ENCODE results near the gene MICAL3.

MICAL3 gene

GRCh38 chr22:17828502-17829080 lies 195.8 kb downstream of the MICAL3 start:
- no peak for DNase-seq

- no peak for DNase-seq
Measured at GRCh38 chr22:17827466-17827865, 196.9 kb downstream of the MICAL3 start.

GRCh38 chr22:17825876-17826550 lies 198.3 kb downstream of the MICAL3 start:
- no peak for DNase-seq

- no peak for DNase-seq
Measured at GRCh38 chr22:17824457-17824856, 199.9 kb downstream of the MICAL3 start.

- DNase-seq: no peak
Measured at GRCh38 chr22:17823964-17824363, 200.4 kb downstream of the MICAL3 start.

- DNase-seq: no peak
Measured at GRCh38 chr22:17823226-17823625, 201.1 kb downstream of the MICAL3 start.

GRCh38 chr22:17822087-17822486 lies 202.3 kb downstream of the MICAL3 start:
- DNase-seq: no peak

- no peak for DNase-seq
Measured at GRCh38 chr22:17820879-17821439, 203.4 kb downstream of the MICAL3 start.

GRCh38 chr22:17818649-17819048 lies 205.7 kb downstream of the MICAL3 start:
- DNase-seq: no peak

- DNase-seq: no peak
Measured at GRCh38 chr22:17818180-17818579, 206.2 kb downstream of the MICAL3 start.

- no peak for DNase-seq
Measured at GRCh38 chr22:17817511-17818065, 206.8 kb downstream of the MICAL3 start.

- DNase-seq: no peak
Measured at GRCh38 chr22:17817079-17817478, 207.3 kb downstream of the MICAL3 start.

GRCh38 chr22:17816649-17817048 lies 207.7 kb downstream of the MICAL3 start:
- DNase-seq: no peak

GRCh38 chr22:17815703-17816254 lies 208.6 kb downstream of the MICAL3 start:
- DNase-seq: no peak

GRCh38 chr22:17814830-17815229 lies 209.5 kb downstream of the MICAL3 start:
- DNase-seq: no peak

- no peak for DNase-seq
Measured at GRCh38 chr22:17814084-17814483, 210.3 kb downstream of the MICAL3 start.

GRCh38 chr22:17811119-17811518 lies 213.2 kb downstream of the MICAL3 start:
- no peak for DNase-seq

- no peak for DNase-seq
Measured at GRCh38 chr22:17810570-17811116, 213.7 kb downstream of the MICAL3 start.

GRCh38 chr22:17808693-17809403 lies 215.5 kb downstream of the MICAL3 start:
- no peak for DNase-seq

- no peak for DNase-seq
Measured at GRCh38 chr22:17807578-17808410, 216.6 kb downstream of the MICAL3 start.

- DNase-seq: no peak
Measured at GRCh38 chr22:17807086-17807485, 217.3 kb downstream of the MICAL3 start.

- no peak for DNase-seq
Measured at GRCh38 chr22:17806437-17806836, 217.9 kb downstream of the MICAL3 start.
